HEK293 (cell line): ENCODE data around the gene HSF2BP.

Experiments
- CTCF ChIP-seq: fragments of 450-650 bp; formaldehyde crosslinking; IDR thresholded peaks from 2 replicates; pipeline ENCODE4 v1.5.1; 2016; ENCODE audit warnings: missing biosample characterization, missing genetic modification characterization
- HOXD13 ChIP-seq: sonication (generic); formaldehyde crosslinking; IDR thresholded peaks from 2 replicates; pipeline ENCODE4 v1.8.0; 2022; ENCODE audit warnings: missing genetic modification reagents, borderline replicate concordance
- KLF8 ChIP-seq: fragments of 450-650 bp; formaldehyde crosslinking; IDR thresholded peaks from 2 replicates; pipeline ENCODE4 v1.5.1; 2016; ENCODE audit warnings: missing biosample characterization, missing genetic modification characterization
- REST ChIP-seq: fragments of 450-650 bp; formaldehyde crosslinking; IDR thresholded peaks from 2 replicates; pipeline ENCODE4 v1.5.1; 2016; ENCODE audit warnings: missing biosample characterization, missing genetic modification characterization
- WT1 ChIP-seq: fragments of 450-650 bp; formaldehyde crosslinking; IDR thresholded peaks from 2 replicates; pipeline ENCODE4 v1.5.1; 2016; ENCODE audit warnings: missing biosample characterization, missing genetic modification characterization
- ZBTB44 ChIP-seq: fragments of 450-650 bp; IDR thresholded peaks from 2 replicates; pipeline ENCODE4 v1.5.1; 2018; ENCODE audit warnings: missing biosample characterization, mild to moderate bottlenecking, missing genetic modification characterization
- ZEB2 ChIP-seq: fragments of 450-650 bp; formaldehyde crosslinking; IDR thresholded peaks from 2 replicates; pipeline ENCODE4 v1.5.1; 2016; ENCODE audit warnings: missing biosample characterization, missing genetic modification characterization
- ZFP3 ChIP-seq: fragments of 450-650 bp; formaldehyde crosslinking; IDR thresholded peaks from 2 replicates; pipeline ENCODE4 v1.5.1; 2016; ENCODE audit warnings: low read depth, missing biosample characterization, missing genetic modification characterization
- ZNF155 ChIP-seq: fragments of 450-650 bp; formaldehyde crosslinking; IDR thresholded peaks from 2 replicates; pipeline ENCODE4 v1.5.1; 2016; ENCODE audit warnings: missing biosample characterization, missing genetic modification characterization
- ZNF292 ChIP-seq: fragments of 450-650 bp; formaldehyde crosslinking; IDR thresholded peaks from 2 replicates; pipeline ENCODE4 v1.5.1; 2016; ENCODE audit warnings: low read depth, missing biosample characterization, missing genetic modification characterization, borderline replicate concordance
- ZNF501 ChIP-seq: fragments of 450-650 bp; formaldehyde crosslinking; IDR thresholded peaks from 2 replicates; pipeline ENCODE4 v1.5.1; 2016; ENCODE audit warnings: missing biosample characterization, missing genetic modification characterization
- ZNF555 ChIP-seq: fragments of 450-650 bp; formaldehyde crosslinking; conservative IDR thresholded peaks from 2 replicates; pipeline ENCODE4 v1.5.1; 2017; ENCODE audit warnings: missing biosample characterization, mild to moderate bottlenecking, missing genetic modification characterization, inconsistent platforms
- ZNF610 ChIP-seq: fragments of 450-650 bp; formaldehyde crosslinking; IDR thresholded peaks from 2 replicates; pipeline ENCODE4 v1.5.1; 2016; ENCODE audit warnings: missing biosample characterization, missing genetic modification characterization, borderline replicate concordance
- ZNF623 ChIP-seq: fragments of 450-650 bp; formaldehyde crosslinking; IDR thresholded peaks from 2 replicates; pipeline ENCODE4 v1.5.1; 2016; ENCODE audit warnings: missing biosample characterization, missing genetic modification characterization
- ZNF624 ChIP-seq: fragments of 450-650 bp; formaldehyde crosslinking; IDR thresholded peaks from 2 replicates; pipeline ENCODE4 v1.5.1; 2017; ENCODE audit warnings: missing biosample characterization, missing genetic modification characterization
- ZNF629 ChIP-seq: fragments of 450-650 bp; formaldehyde crosslinking; IDR thresholded peaks from 2 replicates; pipeline ENCODE4 v1.5.1; 2017; ENCODE audit warnings: missing biosample characterization, missing genetic modification characterization
- ZNF677 ChIP-seq: fragments of 450-650 bp; IDR thresholded peaks from 2 replicates; pipeline ENCODE4 v1.5.0; 2018; ENCODE audit warnings: missing biosample characterization, mild to moderate bottlenecking, missing genetic modification characterization, moderate library complexity
- ZNF704 ChIP-seq: fragments of 450-650 bp; formaldehyde crosslinking; IDR thresholded peaks from 2 replicates; pipeline ENCODE4 v1.5.1; 2016; ENCODE audit warnings: missing biosample characterization, missing genetic modification characterization
- ZNF76 ChIP-seq: fragments of 450-650 bp; formaldehyde crosslinking; IDR thresholded peaks from 2 replicates; pipeline ENCODE4; 2016; ENCODE audit warnings: low read depth, missing biosample characterization, missing genetic modification characterization, borderline replicate concordance
- ZSCAN16 ChIP-seq: fragments of 450-650 bp; formaldehyde crosslinking; IDR thresholded peaks from 2 replicates; pipeline ENCODE4 v1.5.1; 2016; ENCODE audit warnings: missing biosample characterization, missing genetic modification characterization
- TF ChIP-seq, protein P1 (sequence below): fragments of 450-650 bp; formaldehyde crosslinking; IDR thresholded peaks from 2 replicates; pipeline ENCODE4 v1.5.1; 2017; ENCODE audit warnings: missing biosample characterization, missing genetic modification characterization

Gene HSF2BP

GRCh38 chr21:43646550-43647260, 12.6 kb downstream of the HSF2BP start (continued):
- peak; percentile 72 for TF ChIP-seq ZBTB44 (tag by site-specific recombination)
- no peak for TF ChIP-seq ZNF501 (tag by site-specific recombination)
- TF ChIP-seq, protein P1, sequence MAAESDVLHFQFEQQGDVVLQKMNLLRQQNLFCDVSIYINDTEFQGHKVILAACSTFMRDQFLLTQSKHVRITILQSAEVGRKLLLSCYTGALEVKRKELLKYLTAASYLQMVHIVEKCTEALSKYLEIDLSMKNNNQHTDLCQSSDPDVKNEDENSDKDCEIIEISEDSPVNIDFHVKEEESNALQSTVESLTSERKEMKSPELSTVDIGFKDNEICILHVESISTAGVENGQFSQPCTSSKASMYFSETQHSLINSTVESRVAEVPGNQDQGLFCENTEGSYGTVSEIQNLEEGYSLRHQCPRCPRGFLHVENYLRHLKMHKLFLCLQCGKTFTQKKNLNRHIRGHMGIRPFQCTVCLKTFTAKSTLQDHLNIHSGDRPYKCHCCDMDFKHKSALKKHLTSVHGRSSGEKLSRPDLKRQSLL (tag by site-specific recombination), result no peak
- TF ChIP-seq ZSCAN16 (tag by site-specific recombination), result no peak
- no peak for TF ChIP-seq ZNF677 (tag by site-specific recombination)
- TF ChIP-seq ZNF292 (tag by site-specific recombination), result no peak
- TF ChIP-seq ZNF629 (tag by site-specific recombination), result peak; percentile 63
- TF ChIP-seq ZNF623 (tag by site-specific recombination), result no peak
- TF ChIP-seq ZNF624 (tag by site-specific recombination), result no peak
- no peak for TF ChIP-seq ZNF76 (tag by site-specific recombination)
- peak; percentile 96 for TF ChIP-seq KLF8 (tag by site-specific recombination)
- no peak for TF ChIP-seq ZFP3 (tag by site-specific recombination)
- no peak for TF ChIP-seq REST (tag by site-specific recombination)
- TF ChIP-seq HOXD13 (CRISPR knock-in tag), result no peak
- no peak for TF ChIP-seq ZNF610 (tag by site-specific recombination)
- TF ChIP-seq ZNF704 (tag by site-specific recombination), result no peak
- TF ChIP-seq ZEB2 (tag by site-specific recombination), result 0 out of 2 replicates have a peak, but pooled peaks have one; percentile 44
- TF ChIP-seq ZNF155 (tag by site-specific recombination), result no peak
- TF ChIP-seq ZNF555, result no peak
- peak; percentile 95 for TF ChIP-seq CTCF
- peak; percentile 48; the same call in 1 of the 2 replicates for TF ChIP-seq WT1
